Measurements from ENCODE around the gene USP17L11. TPM values are rescaled to one million over a fixed set of nuclear protein-coding genes. Genes with fewer than 3 reads are reported as not detected.
"Not testable (repeated sequence)": the region's sequence is repeated elsewhere in the genome, so short reads cannot be mapped to it uniquely, and the experiment has no call there.

USP17L11 gene, protein sequence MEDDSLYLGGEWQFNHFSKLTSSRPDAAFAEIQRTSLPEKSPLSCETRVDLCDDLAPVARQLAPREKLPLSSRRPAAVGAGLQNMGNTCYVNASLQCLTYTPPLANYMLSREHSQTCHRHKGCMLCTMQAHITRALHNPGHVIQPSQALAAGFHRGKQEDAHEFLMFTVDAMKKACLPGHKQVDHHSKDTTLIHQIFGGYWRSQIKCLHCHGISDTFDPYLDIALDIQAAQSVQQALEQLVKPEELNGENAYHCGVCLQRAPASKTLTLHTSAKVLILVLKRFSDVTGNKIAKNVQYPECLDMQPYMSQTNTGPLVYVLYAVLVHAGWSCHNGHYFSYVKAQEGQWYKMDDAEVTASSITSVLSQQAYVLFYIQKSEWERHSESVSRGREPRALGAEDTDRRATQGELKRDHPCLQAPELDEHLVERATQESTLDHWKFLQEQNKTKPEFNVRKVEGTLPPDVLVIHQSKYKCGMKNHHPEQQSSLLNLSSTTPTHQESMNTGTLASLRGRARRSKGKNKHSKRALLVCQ
- not detected for total RNA-seq

- not testable (repeated sequence) for H3K27ac Mint-ChIP-seq; H3K27me3 Mint-ChIP-seq (ENCODE audit: low read depth); ATAC-seq (replicated peaks in 1 of 2); H3K4me1 Mint-ChIP-seq (ENCODE audit: low read depth); H3K4me3 Mint-ChIP-seq; H3K9me3 Mint-ChIP-seq; H3K36me3 Mint-ChIP-seq (ENCODE audit: insufficient read depth in 2 of 2); DNase-seq
These were observed at the start of gene USP17L11 for GRCh38 chr4:9215105-9215504. Gene USP17L11, plus strand, starts transcription at chr4:9215405. Its CDS starts 0 bp downstream, at chr4:9215405.

- H3K4me3 Mint-ChIP-seq; H3K27me3 Mint-ChIP-seq (ENCODE audit: low read depth); H3K9me3 Mint-ChIP-seq; ATAC-seq (replicated peaks in 1 of 2); DNase-seq; H3K4me1 Mint-ChIP-seq (ENCODE audit: low read depth); H3K36me3 Mint-ChIP-seq (ENCODE audit: insufficient read depth in 2 of 2); H3K27ac Mint-ChIP-seq: not testable (repeated sequence)
These were observed 49.2 kb upstream of the USP17L11 start for GRCh38 chr4:9165990-9166389.

DNA sequence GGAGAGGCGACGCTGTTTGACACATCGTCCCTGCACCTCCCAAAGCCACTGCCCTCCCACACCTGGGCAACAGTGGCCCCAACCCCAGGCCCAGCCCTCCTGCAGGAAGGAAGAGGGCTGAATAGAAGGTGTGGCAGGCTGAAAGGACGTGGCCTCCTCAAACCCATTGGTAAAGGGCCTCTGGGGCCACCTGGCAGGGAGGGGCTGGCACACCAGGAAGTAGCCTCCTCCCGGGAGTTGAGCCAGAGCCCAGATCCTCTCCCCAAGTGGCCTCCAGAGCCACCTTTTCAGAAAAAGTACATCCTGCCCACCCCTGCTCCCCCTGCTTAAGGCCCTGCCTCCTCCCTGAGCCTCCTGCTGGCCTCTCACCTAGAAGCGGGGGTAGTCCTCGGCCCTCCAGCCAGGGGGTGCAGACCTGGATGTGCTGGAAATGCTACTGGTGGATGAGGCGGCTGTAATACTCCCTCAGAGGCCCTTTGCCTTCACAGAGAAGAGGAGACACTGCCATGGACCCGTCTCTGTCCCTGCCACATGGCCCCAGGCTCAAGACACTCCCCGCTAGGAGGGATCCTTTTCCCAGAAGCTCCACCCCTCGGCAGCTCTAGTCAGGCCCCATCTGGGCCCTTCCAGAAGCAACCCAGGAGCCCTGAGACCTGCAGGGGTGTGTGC, 45.3 kb upstream of the USP17L11 start, which contains the start of gene FAM90A26:
Gene FAM90A26 (plus strand): TSS at position 619 of the 669 bp plus-strand sequence. CDS start 2,764 bp downstream, outside the sequence.
- not testable (repeated sequence) for H3K27me3 Mint-ChIP-seq (ENCODE audit: low read depth); H3K36me3 Mint-ChIP-seq (ENCODE audit: insufficient read depth in 2 of 2); H3K4me3 Mint-ChIP-seq; H3K4me1 Mint-ChIP-seq (ENCODE audit: low read depth); H3K27ac Mint-ChIP-seq; H3K9me3 Mint-ChIP-seq; DNase-seq; ATAC-seq (replicated peaks in 1 of 2)

DNA sequence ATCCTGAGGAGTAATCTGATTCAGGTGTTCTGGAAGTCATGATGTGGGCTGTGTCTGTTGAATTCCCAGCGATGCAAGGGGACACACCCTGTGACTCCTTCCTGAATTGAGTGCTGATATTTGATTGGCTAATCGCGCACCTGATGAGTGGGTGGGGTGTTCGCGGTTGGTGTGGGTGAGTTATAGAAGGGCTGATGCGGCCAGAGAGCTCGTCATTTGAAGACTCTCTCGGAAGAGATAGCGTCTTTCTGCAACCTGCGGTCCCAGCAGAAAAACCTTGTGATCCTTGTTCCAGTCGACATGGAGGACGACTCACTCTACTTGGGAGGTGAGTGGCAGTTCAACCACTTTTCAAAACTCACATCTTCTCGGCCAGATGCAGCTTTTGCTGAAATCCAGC, 4.8 kb upstream of the USP17L11 start, which contains the start of gene USP17L10:
Gene USP17L10 (plus strand): TSS at position 301 of the 400 bp plus-strand sequence. CDS start 0 bp downstream, at position 301.
- H3K27me3 Mint-ChIP-seq (ENCODE audit: low read depth); H3K9me3 Mint-ChIP-seq; ATAC-seq (replicated peaks in 1 of 2); H3K4me1 Mint-ChIP-seq (ENCODE audit: low read depth); H3K4me3 Mint-ChIP-seq; H3K27ac Mint-ChIP-seq; DNase-seq; H3K36me3 Mint-ChIP-seq (ENCODE audit: insufficient read depth in 2 of 2): not testable (repeated sequence)

- DNase-seq; ATAC-seq (replicated peaks in 1 of 2): not testable (repeated sequence)
These were observed 504 bp upstream of the USP17L11 start for GRCh38 chr4:9214701-9215100.

GRCh38 chr4:9219852-9220251, 4.6 kb downstream of the USP17L11 start, which contains the start of gene USP17L12:
Gene USP17L12, plus strand, starts transcription at chr4:9220152. Its CDS starts 0 bp downstream, at chr4:9220152.
- not testable (repeated sequence) for H3K4me3 Mint-ChIP-seq; H3K27ac Mint-ChIP-seq; H3K27me3 Mint-ChIP-seq (ENCODE audit: low read depth); H3K36me3 Mint-ChIP-seq (ENCODE audit: insufficient read depth in 2 of 2); H3K9me3 Mint-ChIP-seq; DNase-seq; H3K4me1 Mint-ChIP-seq (ENCODE audit: low read depth); ATAC-seq (replicated peaks in 1 of 2)

More at GRCh38 chr4:9214701-9215100, 504 bp upstream of the USP17L11 start:
- H3K4me1 Mint-ChIP-seq (ENCODE audit: low read depth); H3K27me3 Mint-ChIP-seq (ENCODE audit: low read depth); H3K27ac Mint-ChIP-seq; H3K9me3 Mint-ChIP-seq; H3K36me3 Mint-ChIP-seq (ENCODE audit: insufficient read depth in 2 of 2); H3K4me3 Mint-ChIP-seq: not testable (repeated sequence)

- not testable (repeated sequence) for DNase-seq; H3K9me3 Mint-ChIP-seq; H3K4me1 Mint-ChIP-seq (ENCODE audit: low read depth); H3K27ac Mint-ChIP-seq; H3K36me3 Mint-ChIP-seq (ENCODE audit: insufficient read depth in 2 of 2); ATAC-seq (replicated peaks in 1 of 2); H3K27me3 Mint-ChIP-seq (ENCODE audit: low read depth); H3K4me3 Mint-ChIP-seq
These were observed 9.4 kb downstream of the USP17L11 start, which contains the start of gene USP17L13 for GRCh38 chr4:9224596-9224995. Gene USP17L13, plus strand, starts transcription at chr4:9224896. Its CDS starts 0 bp downstream, at chr4:9224896.

GRCh38 chr4:9230249-9230648, 15.0 kb downstream of the USP17L11 start:
- not testable (repeated sequence) for H3K4me1 Mint-ChIP-seq (ENCODE audit: low read depth); H3K4me3 Mint-ChIP-seq; ATAC-seq (replicated peaks in 1 of 2); DNase-seq; H3K27ac Mint-ChIP-seq; H3K36me3 Mint-ChIP-seq (ENCODE audit: insufficient read depth in 2 of 2); H3K9me3 Mint-ChIP-seq; H3K27me3 Mint-ChIP-seq (ENCODE audit: low read depth)

DNA sequence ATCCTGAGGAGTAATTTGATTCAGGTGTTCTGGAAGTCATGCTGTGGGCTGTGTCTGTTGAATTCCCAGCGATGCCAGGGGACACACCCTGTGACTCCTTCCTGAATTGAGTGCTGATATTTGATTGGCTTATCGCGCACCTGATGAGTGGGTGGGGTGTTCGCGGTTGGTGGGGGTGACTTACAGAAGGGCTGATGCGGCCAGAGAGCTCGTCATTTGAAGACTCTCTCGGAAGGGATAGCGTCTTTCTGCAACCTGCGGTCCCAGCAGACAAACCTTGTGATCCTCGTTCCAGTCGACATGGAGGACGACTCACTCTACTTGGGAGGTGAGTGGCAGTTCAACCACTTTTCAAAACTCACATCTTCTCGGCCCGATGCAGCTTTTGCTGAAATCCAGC, 18.9 kb downstream of the USP17L11 start, which contains the start of gene USP17L15:
Gene USP17L15 (plus strand): TSS at position 301 of the 400 bp plus-strand sequence. CDS start 0 bp downstream, at position 301.
- not testable (repeated sequence) for H3K4me1 Mint-ChIP-seq (ENCODE audit: low read depth); DNase-seq; H3K27me3 Mint-ChIP-seq (ENCODE audit: low read depth); H3K36me3 Mint-ChIP-seq (ENCODE audit: insufficient read depth in 2 of 2); H3K9me3 Mint-ChIP-seq; ATAC-seq (replicated peaks in 1 of 2); H3K27ac Mint-ChIP-seq; H3K4me3 Mint-ChIP-seq

- H3K4me1 Mint-ChIP-seq (ENCODE audit: low read depth); H3K36me3 Mint-ChIP-seq (ENCODE audit: insufficient read depth in 2 of 2); H3K27me3 Mint-ChIP-seq (ENCODE audit: low read depth); DNase-seq; H3K4me3 Mint-ChIP-seq; ATAC-seq (replicated peaks in 1 of 2); H3K9me3 Mint-ChIP-seq; H3K27ac Mint-ChIP-seq: not testable (repeated sequence)
These were observed 23.3 kb downstream of the USP17L11 start for GRCh38 chr4:9238461-9238860.

DNA sequence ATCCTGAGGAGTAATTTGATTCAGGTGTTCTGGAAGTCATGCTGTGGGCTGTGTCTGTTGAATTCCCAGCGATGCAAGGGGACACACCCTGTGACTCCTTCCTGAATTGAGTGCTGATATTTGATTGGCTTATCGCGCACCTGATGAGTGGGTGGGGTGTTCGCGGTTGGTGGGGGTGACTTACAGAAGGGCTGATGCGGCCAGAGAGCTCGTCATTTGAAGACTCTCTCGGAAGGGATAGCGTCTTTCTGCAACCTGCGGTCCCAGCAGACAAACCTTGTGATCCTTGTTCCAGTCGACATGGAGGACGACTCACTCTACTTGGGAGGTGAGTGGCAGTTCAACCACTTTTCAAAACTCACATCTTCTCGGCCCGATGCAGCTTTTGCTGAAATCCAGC, 28.4 kb downstream of the USP17L11 start, which contains the start of gene USP17L17:
Gene USP17L17 (plus strand): TSS at position 301 of the 400 bp plus-strand sequence. CDS start 0 bp downstream, at position 301.
- not testable (repeated sequence) for H3K36me3 Mint-ChIP-seq (ENCODE audit: insufficient read depth in 2 of 2); H3K27me3 Mint-ChIP-seq (ENCODE audit: low read depth); H3K27ac Mint-ChIP-seq; DNase-seq; ATAC-seq (replicated peaks in 1 of 2); H3K9me3 Mint-ChIP-seq; H3K4me1 Mint-ChIP-seq (ENCODE audit: low read depth); H3K4me3 Mint-ChIP-seq

DNA sequence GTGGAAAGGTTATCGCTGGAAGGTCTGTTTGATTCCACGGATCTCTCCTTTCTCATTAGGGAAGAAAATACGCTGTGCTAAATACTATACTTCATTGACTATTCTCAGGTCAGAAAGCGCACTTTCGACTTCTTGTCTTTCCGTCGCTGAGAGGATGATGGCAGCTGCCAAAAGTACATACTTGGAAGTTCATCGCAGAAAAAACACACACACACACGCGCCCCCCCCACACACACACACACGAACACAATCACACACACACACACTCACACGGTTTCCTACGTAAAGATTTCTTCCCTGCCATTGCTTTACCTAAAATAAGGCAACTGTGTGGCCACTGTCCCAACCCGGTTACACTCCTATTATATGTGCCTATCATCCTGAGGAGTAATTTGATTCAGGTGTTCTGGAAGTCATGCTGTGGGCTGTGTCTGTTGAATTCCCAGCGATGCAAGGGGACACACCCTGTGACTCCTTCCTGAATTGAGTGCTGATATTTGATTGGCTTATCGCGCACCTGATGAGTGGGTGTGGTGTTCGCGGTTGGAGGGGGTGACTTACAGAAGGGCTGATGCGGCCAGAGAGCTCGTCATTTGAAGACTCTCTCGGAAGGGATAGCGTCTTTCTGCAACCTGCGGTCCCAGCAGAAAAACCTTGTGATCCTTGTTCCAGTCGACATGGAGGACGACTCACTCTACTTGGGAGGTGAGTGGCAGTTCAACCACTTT, 32.9 kb downstream of the USP17L11 start, which contains the start of gene USP17L18:
Gene USP17L18 (plus strand): TSS at position 678 of the 728 bp plus-strand sequence. CDS start 0 bp downstream, at position 678.
- not testable (repeated sequence) for DNase-seq; H3K4me3 Mint-ChIP-seq; ATAC-seq (replicated peaks in 1 of 2); H3K4me1 Mint-ChIP-seq (ENCODE audit: low read depth); H3K27ac Mint-ChIP-seq; H3K27me3 Mint-ChIP-seq (ENCODE audit: low read depth); H3K36me3 Mint-ChIP-seq (ENCODE audit: insufficient read depth in 2 of 2); H3K9me3 Mint-ChIP-seq
